K562 (cell line): ENCODE data around the gene FRMPD1. TPM values are rescaled to one million over a fixed set of nuclear protein-coding genes. Genes with fewer than 3 reads are reported as not detected.

ENCODE experiments used
- NCOR1 ChIP-seq: fragments of 450-650 bp; IDR thresholded peaks from 2 replicates; pipeline ENCODE4 v1.6.1; 2016; ENCODE audit warnings: mild to moderate bottlenecking, moderate library complexity
- ZNF175 ChIP-seq: fragments of 200-800 bp; sonication (Bioruptor generic); IDR thresholded peaks from 2 replicates; pipeline ENCODE4 v1.6.1; 2016; ENCODE audit warnings: low read depth, mild to moderate bottlenecking, missing genetic modification characterization, missing compliant biosample characterization
- polyA plus RNA-seq, 8 experiments: library from polyadenylated mRNA; depleted of rRNA in 4 of 8; stranded (reverse) in 5 of 8; unstranded in 3 of 8; fragments of >200 nt; fragmentation: Nextera tagmentation in 2 of 8; fragmentation: Illumina TruSeq in 1 of 8; extraction: Ambion mirVana in 2 of 8; extraction: Trizol in 1 of 8; gene quantifications; 2 replicates each; pipeline versions ENCODE4 v1.2.1 to v1.2.3, GENCODE V29; 2011 to 2014; ENCODE audit warnings: inconsistent platforms in 1 of 8, missing spikeins in 1 of 8
- total RNA-seq, 7 experiments: library from RNA; depleted of rRNA in 6 of 7; stranded (reverse); fragments of >200 nt in 6 of 7; fragmentation: Illumina TruSeq in 2 of 7; extraction: Trizol in 2 of 7; gene quantifications; 2 replicates each; pipeline versions ENCODE4 v1.2.1 to v1.2.3, GENCODE V29; 2011 to 2021; ENCODE audit warnings: low replicate concordance in 1 of 7
- TF ChIP-seq, protein P1 (sequence below): fragments of 450-650 bp; IDR thresholded peaks from 2 replicates; pipeline ENCODE4 v1.6.1; 2016; ENCODE audit warnings: mild to moderate bottlenecking, moderate library complexity

The FRMPD1 gene
- total and polyA plus RNA-seq, 9 of the 15 experiments (the other 6 are each of a cell fraction or from before 2014, with no cell fraction given): not detected

DNA sequence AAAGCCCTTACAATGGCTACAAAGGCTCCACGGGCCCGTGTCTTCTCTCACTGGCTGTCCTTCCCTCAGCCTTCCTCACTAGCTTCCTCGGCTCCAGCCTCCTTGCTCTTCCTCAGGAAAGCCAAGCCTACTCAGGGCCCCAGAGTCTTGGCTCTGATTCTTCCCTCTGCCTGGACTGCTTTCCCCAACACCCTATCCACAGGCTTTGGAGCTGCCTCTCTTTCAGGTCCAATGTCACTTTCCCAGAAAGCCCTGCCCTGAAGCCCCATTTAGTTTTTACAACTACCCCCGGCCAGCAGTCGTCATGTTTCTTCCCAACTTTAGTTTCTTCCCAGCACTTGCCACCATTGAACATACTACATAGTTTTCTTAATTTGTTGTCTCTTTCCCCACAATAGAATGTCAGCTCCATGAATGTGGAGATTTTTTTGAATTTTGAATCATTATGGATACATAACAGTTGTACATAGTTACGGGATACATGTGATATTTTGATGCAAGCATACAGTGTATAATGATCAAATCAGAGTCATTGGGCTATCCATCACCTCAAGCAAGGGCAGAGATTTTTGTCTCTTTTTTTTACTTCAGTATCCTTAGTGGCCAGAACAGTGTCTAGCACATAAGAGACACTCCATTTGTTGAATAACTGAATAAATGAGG is 40.9 kb upstream of the FRMPD1 start (continued):
- TF ChIP-seq ZNF175 (CRISPR knock-in tag): no peak
- TF ChIP-seq, protein P1, sequence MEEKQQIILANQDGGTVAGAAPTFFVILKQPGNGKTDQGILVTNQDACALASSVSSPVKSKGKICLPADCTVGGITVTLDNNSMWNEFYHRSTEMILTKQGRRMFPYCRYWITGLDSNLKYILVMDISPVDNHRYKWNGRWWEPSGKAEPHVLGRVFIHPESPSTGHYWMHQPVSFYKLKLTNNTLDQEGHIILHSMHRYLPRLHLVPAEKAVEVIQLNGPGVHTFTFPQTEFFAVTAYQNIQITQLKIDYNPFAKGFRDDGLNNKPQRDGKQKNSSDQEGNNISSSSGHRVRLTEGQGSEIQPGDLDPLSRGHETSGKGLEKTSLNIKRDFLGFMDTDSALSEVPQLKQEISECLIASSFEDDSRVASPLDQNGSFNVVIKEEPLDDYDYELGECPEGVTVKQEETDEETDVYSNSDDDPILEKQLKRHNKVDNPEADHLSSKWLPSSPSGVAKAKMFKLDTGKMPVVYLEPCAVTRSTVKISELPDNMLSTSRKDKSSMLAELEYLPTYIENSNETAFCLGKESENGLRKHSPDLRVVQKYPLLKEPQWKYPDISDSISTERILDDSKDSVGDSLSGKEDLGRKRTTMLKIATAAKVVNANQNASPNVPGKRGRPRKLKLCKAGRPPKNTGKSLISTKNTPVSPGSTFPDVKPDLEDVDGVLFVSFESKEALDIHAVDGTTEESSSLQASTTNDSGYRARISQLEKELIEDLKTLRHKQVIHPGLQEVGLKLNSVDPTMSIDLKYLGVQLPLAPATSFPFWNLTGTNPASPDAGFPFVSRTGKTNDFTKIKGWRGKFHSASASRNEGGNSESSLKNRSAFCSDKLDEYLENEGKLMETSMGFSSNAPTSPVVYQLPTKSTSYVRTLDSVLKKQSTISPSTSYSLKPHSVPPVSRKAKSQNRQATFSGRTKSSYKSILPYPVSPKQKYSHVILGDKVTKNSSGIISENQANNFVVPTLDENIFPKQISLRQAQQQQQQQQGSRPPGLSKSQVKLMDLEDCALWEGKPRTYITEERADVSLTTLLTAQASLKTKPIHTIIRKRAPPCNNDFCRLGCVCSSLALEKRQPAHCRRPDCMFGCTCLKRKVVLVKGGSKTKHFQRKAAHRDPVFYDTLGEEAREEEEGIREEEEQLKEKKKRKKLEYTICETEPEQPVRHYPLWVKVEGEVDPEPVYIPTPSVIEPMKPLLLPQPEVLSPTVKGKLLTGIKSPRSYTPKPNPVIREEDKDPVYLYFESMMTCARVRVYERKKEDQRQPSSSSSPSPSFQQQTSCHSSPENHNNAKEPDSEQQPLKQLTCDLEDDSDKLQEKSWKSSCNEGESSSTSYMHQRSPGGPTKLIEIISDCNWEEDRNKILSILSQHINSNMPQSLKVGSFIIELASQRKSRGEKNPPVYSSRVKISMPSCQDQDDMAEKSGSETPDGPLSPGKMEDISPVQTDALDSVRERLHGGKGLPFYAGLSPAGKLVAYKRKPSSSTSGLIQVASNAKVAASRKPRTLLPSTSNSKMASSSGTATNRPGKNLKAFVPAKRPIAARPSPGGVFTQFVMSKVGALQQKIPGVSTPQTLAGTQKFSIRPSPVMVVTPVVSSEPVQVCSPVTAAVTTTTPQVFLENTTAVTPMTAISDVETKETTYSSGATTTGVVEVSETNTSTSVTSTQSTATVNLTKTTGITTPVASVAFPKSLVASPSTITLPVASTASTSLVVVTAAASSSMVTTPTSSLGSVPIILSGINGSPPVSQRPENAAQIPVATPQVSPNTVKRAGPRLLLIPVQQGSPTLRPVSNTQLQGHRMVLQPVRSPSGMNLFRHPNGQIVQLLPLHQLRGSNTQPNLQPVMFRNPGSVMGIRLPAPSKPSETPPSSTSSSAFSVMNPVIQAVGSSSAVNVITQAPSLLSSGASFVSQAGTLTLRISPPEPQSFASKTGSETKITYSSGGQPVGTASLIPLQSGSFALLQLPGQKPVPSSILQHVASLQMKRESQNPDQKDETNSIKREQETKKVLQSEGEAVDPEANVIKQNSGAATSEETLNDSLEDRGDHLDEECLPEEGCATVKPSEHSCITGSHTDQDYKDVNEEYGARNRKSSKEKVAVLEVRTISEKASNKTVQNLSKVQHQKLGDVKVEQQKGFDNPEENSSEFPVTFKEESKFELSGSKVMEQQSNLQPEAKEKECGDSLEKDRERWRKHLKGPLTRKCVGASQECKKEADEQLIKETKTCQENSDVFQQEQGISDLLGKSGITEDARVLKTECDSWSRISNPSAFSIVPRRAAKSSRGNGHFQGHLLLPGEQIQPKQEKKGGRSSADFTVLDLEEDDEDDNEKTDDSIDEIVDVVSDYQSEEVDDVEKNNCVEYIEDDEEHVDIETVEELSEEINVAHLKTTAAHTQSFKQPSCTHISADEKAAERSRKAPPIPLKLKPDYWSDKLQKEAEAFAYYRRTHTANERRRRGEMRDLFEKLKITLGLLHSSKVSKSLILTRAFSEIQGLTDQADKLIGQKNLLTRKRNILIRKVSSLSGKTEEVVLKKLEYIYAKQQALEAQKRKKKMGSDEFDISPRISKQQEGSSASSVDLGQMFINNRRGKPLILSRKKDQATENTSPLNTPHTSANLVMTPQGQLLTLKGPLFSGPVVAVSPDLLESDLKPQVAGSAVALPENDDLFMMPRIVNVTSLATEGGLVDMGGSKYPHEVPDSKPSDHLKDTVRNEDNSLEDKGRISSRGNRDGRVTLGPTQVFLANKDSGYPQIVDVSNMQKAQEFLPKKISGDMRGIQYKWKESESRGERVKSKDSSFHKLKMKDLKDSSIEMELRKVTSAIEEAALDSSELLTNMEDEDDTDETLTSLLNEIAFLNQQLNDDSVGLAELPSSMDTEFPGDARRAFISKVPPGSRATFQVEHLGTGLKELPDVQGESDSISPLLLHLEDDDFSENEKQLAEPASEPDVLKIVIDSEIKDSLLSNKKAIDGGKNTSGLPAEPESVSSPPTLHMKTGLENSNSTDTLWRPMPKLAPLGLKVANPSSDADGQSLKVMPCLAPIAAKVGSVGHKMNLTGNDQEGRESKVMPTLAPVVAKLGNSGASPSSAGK: no peak
- TF ChIP-seq NCOR1: no peak
